Upper lobe of right lung (tissue), 1 donor: ENCODE results near the gene HDAC7. TPM values are rescaled to one million over a fixed set of nuclear protein-coding genes. Genes with fewer than 3 reads are reported as not detected.

Experiments
- ATAC-seq: fragments of 200-7000 bp; cut with Tn5 transposase; one replicate; pipeline ENCODE4 v1.9.1; 2020; ENCODE audit warnings: mild to moderate bottlenecking, moderate library complexity
- DNase-seq: peaks from one replicate; pipeline ENCODE4 v3.0.0-alpha.2; 2020
- H3K27ac ChIP-seq: fragments of 200-600 bp; one replicate; pipeline ENCODE4 v1.8.0; 2022
- H3K27me3 ChIP-seq: fragments of 200-600 bp; one replicate; pipeline ENCODE4 v1.8.0; 2022; ENCODE audit warnings: mild to moderate bottlenecking
- H3K36me3 ChIP-seq: fragments of 200-600 bp; one replicate; pipeline ENCODE4 v1.8.0; 2022
- H3K4me1 ChIP-seq: fragments of 200-600 bp; one replicate; pipeline ENCODE4 v1.8.0; 2022
- H3K4me3 ChIP-seq: fragments of 200-600 bp; one replicate; pipeline ENCODE4 v1.8.0; 2022; ENCODE audit warnings: mild to moderate bottlenecking
- H3K9me3 ChIP-seq: fragments of 200-600 bp; one replicate; pipeline ENCODE4 v1.8.0; 2022
- intact Hi-C: fragments of 100-400 bp; cut with DNase I; formaldehyde crosslinking; loops from one replicate; pipeline ENCODE4 v1.11.0; 2022
- total RNA-seq: library from RNA; stranded (reverse); fragmentation: NEBNext Ultra II Directional; extraction: Animal tissue kit (Norgen Biotek cat#: 25700); gene quantifications from one replicate; pipeline ENCODE4 v1.2.1, GENCODE V29; 2021
- TF ChIP-seq, protein P1 (sequence below): fragments of 200-600 bp; IDR thresholded peaks from one replicate; pipeline ENCODE4 v1.8.0; 2022; ENCODE audit warnings: antibody characterized with exemption
- donor health status: DM: no; HTN: yes; CAD: no; lungs with severe emphysema.

The HDAC7 gene
- total RNA-seq, 1 donor from 2014 or later = 135 TPM

DNA sequence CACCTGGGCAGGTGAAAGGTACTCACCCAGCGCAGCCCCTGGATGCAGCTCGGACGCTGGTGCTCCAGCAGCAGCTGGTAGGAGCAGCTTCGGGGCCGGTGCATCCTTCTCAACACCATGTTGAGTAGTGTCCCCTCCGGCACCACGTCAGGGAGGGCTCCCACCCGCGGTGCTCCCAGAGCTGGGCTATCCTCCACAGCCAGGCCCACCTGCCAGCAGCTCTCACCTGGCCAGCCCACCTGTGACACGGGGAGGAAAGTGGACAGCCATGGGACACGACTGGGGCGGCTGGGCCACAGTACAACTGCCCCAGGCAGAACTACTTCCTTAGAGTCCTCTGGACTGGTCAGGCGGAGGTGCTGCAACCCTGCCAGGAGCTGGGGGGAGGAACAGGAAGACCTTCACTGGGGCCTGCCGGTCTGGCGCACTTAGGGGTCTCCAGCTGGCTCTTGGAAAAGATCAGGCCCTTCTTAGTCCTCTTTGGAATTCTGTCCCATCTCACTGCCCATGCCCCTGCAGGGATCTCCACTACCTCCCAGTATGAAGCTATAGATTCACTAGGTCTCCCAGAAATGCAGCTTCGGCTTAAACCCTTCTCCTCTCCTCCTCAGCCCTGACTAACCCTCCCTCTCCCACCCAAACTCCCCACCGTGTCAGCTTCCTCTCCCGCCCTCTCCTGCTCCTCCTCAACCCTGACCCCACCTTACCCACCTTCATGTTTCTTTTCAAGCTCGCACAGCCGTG is 61.7 kb downstream of the HDAC7 start:
- Histone ChIP-seq H3K36me3 (no peaks in the 10 kb centered on the region), H3K4me1 (peaks cover 55% of the 10 kb centered on the region), H3K9me3 (no peaks in the 10 kb centered on the region), H3K27me3 (no peaks in the 10 kb centered on the region), H3K4me3 (peak overlapping the region; percentile 67), H3K27ac (peak overlapping the region; percentile 78)
- peak; percentile 24 for ATAC-seq
- peak; percentile 82 for DNase-seq
- TF ChIP-seq, protein P1, sequence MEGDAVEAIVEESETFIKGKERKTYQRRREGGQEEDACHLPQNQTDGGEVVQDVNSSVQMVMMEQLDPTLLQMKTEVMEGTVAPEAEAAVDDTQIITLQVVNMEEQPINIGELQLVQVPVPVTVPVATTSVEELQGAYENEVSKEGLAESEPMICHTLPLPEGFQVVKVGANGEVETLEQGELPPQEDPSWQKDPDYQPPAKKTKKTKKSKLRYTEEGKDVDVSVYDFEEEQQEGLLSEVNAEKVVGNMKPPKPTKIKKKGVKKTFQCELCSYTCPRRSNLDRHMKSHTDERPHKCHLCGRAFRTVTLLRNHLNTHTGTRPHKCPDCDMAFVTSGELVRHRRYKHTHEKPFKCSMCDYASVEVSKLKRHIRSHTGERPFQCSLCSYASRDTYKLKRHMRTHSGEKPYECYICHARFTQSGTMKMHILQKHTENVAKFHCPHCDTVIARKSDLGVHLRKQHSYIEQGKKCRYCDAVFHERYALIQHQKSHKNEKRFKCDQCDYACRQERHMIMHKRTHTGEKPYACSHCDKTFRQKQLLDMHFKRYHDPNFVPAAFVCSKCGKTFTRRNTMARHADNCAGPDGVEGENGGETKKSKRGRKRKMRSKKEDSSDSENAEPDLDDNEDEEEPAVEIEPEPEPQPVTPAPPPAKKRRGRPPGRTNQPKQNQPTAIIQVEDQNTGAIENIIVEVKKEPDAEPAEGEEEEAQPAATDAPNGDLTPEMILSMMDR = no peak
- intact Hi-C loops = no loop called here

DNA sequence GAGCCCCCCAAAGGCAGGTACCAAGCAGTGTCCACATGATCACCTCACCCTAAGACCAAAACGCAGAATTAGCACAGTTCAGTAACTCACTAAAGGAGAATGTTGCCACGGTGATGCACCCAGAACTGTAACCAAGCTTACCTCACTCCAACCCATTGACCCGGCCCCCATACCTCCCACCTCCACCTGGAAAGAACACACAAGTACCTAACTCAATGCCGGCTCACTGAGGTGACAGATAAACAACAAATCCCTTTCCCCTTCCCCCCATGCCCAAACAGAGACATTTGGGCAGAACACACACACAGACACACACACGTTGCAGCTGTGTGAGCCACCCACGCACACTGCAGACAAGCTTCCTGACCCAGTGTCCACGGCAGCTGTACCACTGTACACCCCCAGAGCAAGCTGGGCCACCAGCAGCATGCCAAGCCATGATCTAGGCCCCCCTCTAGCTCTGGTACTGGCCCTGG is 62.3 kb downstream of the HDAC7 start:
- H3K9me3 ChIP-seq = no peaks in the 10 kb centered on the region
- intact Hi-C loops = no loop called here
- H3K27me3 ChIP-seq = no peaks in the 10 kb centered on the region
- H3K27ac ChIP-seq = peak overlapping the region; percentile 78
- H3K4me1 ChIP-seq = peaks cover 61% of the 10 kb centered on the region
- no peaks in the 10 kb centered on the region for H3K36me3 ChIP-seq
- peak; percentile 69 for DNase-seq
- H3K4me3 ChIP-seq = peak overlapping the region; percentile 67
- no peak for ATAC-seq
- TF ChIP-seq, protein P1 = no peak

DNA sequence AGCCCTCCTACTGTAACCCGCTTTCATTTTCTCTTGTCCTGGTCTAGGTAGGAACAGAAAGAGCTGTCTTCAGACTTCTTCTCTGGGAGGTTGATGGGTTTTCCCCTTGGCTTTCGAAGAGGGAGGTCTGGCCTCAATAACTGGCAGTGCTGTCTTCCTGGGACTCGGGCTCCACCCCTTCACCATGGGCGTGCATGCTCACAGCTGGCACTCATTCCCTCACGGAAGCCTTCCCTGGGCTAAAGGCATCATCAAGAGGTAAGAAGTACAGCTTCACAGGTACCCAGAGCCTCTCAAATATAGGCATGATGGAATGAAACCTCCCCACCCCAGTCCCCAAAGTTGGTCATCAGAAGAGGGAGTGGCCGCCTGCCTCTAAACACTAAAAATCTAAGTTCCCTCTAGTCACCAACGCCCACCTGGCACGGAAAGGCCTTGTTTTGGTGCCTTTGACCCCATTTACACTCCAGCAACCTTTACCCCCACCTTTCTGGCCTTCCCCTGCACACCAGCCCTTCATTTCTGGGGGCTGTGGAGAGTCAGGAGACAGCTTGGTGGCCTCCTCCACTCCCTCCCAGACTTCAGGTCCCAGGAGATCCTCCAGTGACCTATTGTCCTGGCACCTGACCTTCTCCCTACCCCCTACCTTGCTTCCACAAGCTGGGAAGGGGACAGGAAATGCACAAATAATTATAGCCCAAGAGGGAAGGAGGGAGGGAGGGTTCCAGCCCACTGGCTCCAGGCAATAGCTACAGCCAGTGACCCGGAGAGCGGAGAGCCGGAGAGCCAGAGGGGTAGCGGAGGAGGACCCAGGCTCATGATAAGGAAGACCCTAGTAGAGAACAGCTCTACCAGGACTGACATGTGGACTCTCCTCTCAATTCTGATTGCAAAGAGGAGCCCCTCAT is 63.8 kb downstream of the HDAC7 start:
- DNase-seq (no peak), ATAC-seq (no peak)
- TF ChIP-seq, protein P1 = no peak
- H3K9me3 ChIP-seq = no peaks in the 10 kb centered on the region
- intact Hi-C loops = no loop called here
- H3K27me3 ChIP-seq = no peaks in the 10 kb centered on the region
- peak overlapping the region; percentile 67 for H3K4me3 ChIP-seq
- H3K36me3 ChIP-seq = peaks cover 5% of the 10 kb centered on the region
- H3K4me1 ChIP-seq = peaks cover 66% of the 10 kb centered on the region
- H3K27ac ChIP-seq = peak overlapping the region; percentile 89

DNA sequence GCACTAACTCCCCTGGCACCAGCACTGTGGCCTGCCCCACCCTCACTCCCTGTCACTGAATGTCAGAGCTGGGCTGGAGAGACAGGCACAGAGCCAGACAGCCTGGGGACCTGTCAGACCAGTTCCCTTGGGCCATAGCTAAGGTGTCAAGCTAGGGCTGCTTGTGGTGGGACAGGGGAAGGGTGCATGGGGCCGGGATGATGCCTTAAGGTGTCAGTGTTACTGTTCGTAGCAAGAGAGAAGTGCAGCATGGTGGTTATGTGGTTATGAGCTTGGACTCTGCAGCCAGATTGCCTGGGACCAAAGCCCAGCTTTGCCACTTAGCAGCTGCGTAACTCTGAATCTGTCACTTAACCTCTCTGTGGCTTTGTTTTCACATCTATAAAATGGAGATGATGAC is 64.8 kb downstream of the HDAC7 start:
- H3K27ac ChIP-seq = peak overlapping the region; percentile 89
- peaks cover 12% of the 10 kb centered on the region for H3K36me3 ChIP-seq
- intact Hi-C loops = no loop called here
- H3K9me3 ChIP-seq = no peaks in the 10 kb centered on the region
- DNase-seq = peak; percentile 88
- peaks cover 65% of the 10 kb centered on the region for H3K4me1 ChIP-seq
- TF ChIP-seq, protein P1 = no peak
- H3K27me3 ChIP-seq = no peaks in the 10 kb centered on the region
- peak overlapping the region; percentile 67 for H3K4me3 ChIP-seq
- peak; percentile 48 for ATAC-seq

DNA sequence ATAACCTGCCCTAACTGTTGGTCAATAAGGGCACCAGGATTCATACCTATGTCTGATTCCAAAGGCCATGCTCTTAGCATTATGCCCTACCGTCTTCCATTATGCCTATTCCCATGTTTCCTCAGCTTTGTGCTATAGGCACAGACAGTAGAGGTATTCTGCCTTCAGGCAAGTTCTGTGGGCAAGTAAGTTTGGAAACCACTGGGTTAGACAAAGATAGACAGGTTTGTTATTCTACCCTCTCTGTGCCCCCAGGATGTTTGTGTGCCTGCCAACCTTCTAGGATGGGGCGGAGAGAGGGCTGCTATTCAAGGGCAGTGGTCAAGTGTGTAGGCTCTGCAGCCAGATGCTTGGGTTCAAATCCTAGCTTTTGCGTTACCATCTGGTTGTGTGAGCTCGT is 65.6 kb downstream of the HDAC7 start:
- TF ChIP-seq, protein P1 = no peak
- no peak for DNase-seq
- H3K36me3 ChIP-seq = peaks cover 17% of the 10 kb centered on the region
- H3K27ac ChIP-seq = peak overlapping the region; percentile 89
- H3K4me1 ChIP-seq = peaks cover 57% of the 10 kb centered on the region
- H3K27me3 ChIP-seq = no peaks in the 10 kb centered on the region
- no peaks in the 10 kb centered on the region for H3K9me3 ChIP-seq
- no peak for ATAC-seq
- intact Hi-C loops = no loop called here
- no peak overlapping the region for H3K4me3 ChIP-seq
